ENCODE results near the gene ZNF609. TPM values are rescaled to one million over a fixed set of nuclear protein-coding genes. Genes with fewer than 3 reads are reported as not detected.
"Not testable (repeated sequence)": the region's sequence is repeated elsewhere in the genome, so short reads cannot be mapped to it uniquely, and the experiment has no call there.

Gene ZNF609
- total RNA-seq, 6 experiments from 2014 or later: 19.7 to 22.1 (median 20.4) TPM

DNA sequence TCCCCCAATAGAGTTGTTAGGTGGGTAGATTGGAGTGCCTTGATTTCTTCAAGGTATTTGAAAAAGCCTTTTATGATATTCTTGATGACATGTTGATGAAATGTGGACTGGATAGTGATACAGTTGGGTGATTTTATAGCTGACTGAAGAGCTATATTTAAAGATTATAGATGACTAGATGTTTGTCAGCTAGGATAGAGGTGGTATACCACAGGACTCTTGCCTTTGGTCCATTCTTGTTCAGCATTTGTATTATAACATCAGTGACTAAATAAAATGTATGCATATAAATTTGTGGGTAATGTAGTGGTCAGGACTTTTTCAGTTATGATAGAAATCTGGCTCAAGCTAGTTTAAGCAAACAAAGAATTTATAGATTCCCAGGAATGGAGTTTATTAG lies 143.9 kb downstream of the ZNF609 start:
- Mint-ChIP-seq H3K27me3 (ENCODE audit: insufficient read depth) (no peaks in the 10 kb centered on the region), H3K4me1 (ENCODE audit: low read depth) (peaks cover 31% of the 10 kb centered on the region), H3K9me3 (peaks cover 4% of the 10 kb centered on the region; the same call in 1 of the 2 replicates), H3K4me3 (no peak overlapping the region), H3K36me3 (ENCODE audit: low read depth) (peaks cover 5% of the 10 kb centered on the region; the same call in 1 of the 2 replicates), H3K27ac (no peak overlapping the region)
- DNase-seq: no peak
- TF ChIP-seq, protein P1, sequence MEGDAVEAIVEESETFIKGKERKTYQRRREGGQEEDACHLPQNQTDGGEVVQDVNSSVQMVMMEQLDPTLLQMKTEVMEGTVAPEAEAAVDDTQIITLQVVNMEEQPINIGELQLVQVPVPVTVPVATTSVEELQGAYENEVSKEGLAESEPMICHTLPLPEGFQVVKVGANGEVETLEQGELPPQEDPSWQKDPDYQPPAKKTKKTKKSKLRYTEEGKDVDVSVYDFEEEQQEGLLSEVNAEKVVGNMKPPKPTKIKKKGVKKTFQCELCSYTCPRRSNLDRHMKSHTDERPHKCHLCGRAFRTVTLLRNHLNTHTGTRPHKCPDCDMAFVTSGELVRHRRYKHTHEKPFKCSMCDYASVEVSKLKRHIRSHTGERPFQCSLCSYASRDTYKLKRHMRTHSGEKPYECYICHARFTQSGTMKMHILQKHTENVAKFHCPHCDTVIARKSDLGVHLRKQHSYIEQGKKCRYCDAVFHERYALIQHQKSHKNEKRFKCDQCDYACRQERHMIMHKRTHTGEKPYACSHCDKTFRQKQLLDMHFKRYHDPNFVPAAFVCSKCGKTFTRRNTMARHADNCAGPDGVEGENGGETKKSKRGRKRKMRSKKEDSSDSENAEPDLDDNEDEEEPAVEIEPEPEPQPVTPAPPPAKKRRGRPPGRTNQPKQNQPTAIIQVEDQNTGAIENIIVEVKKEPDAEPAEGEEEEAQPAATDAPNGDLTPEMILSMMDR (IDR thresholded peaks at IDR 0.05): no peak

DNA sequence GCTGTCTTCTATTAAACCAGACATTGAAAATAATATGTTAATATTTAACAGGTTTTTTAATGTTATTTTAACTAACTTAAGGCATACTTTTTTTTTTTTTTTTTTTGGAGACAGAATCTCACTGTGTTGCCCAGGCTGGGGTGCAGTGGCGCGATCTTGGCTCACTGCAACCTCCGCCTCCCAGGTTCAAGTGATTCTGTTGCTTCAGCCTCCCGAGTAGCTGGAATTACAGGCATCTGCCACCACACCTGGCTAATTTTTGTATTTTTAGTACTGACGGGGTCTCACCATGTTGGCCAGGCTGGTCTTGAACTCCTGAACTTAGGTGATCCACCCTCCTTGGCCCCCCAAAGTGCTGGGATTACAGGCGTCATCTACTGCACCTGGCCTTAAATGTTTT lies 147.0 kb downstream of the ZNF609 start:
- not testable (repeated sequence) for H3K4me3 Mint-ChIP-seq; H3K9me3 Mint-ChIP-seq; H3K27ac Mint-ChIP-seq; DNase-seq; H3K27me3 Mint-ChIP-seq (ENCODE audit: insufficient read depth); H3K36me3 Mint-ChIP-seq (ENCODE audit: low read depth)
- peaks cover 24% of the 10 kb centered on the region for H3K4me1 Mint-ChIP-seq (ENCODE audit: low read depth)

DNA sequence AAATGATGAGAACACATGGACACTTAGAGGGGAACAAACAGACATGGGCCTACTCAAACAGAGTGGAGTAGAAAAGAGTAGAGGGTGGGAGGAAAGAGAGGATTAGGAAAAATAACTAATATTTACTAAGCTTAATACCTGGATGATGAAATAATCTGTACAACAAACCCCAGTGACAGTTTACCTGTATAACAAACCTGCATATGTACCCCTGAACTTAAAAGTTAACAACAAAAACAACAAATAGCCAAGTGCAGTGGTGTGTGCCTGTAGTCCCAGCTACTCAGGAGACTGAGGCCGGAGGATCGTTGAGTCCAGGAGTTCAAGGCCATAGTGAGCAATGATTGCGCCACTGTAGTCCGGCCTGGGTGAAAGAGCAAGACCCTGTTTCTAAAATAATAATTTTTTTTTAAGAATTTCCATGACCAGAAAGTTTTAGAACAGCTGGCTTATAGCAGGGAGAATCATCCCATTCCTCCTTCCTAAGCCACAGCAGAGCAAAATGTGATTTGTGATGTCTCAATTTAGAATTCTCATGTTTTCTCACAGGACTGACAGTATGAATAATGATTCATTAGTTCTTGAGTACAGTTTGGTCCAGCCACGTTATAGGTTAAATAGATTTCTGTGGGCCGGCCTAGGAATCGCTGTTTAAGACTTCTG lies 150.0 kb downstream of the ZNF609 start:
- no peak for DNase-seq
- TF ChIP-seq, protein P1 (IDR thresholded peaks at IDR 0.05): no peak
- no peaks in the 10 kb centered on the region for H3K9me3 Mint-ChIP-seq
- H3K4me1 Mint-ChIP-seq (ENCODE audit: low read depth): peaks cover 8% of the 10 kb centered on the region
- no peak overlapping the region for H3K27ac Mint-ChIP-seq
- H3K36me3 Mint-ChIP-seq (ENCODE audit: low read depth): no peaks in the 10 kb centered on the region
- no peak overlapping the region for H3K4me3 Mint-ChIP-seq
- no peaks in the 10 kb centered on the region for H3K27me3 Mint-ChIP-seq (ENCODE audit: insufficient read depth)

DNA sequence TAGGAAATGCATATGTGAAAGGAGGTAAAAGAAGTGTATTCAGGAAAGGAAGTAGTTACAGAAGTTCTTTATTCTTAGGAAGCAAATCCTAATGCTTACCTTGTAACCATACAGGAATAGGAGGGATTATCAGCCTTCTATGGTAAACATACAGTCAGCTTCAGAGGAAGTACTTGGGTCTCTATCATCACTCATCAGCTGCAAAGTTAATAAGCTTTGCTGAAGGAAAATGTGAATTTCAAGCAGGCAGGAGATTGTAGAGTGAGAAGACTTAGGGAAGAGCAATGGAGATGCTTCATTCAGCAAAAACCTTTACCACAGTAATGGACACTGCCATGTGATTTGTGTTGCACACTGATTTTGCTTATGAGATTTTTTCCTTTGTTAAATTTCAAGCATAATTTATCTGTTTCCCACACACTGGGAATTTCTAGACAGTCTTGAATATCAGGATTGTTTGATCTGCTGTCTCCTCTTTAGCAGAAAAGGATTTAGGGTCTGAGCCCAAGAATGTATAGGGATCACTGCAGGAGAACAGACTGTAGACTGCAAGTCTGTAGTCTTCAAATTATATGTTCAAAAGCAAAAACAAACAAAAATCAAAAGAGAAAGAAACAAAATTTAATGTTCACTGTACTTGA lies 150.8 kb downstream of the ZNF609 start:
- TF ChIP-seq, protein P1 (IDR thresholded peaks at IDR 0.05): no peak
- H3K27me3 Mint-ChIP-seq (ENCODE audit: insufficient read depth): no peaks in the 10 kb centered on the region
- no peaks in the 10 kb centered on the region for H3K9me3 Mint-ChIP-seq
- peak overlapping the region; percentile 17; the same call in 1 of the 2 replicates for H3K27ac Mint-ChIP-seq
- peaks cover 8% of the 10 kb centered on the region for H3K4me1 Mint-ChIP-seq (ENCODE audit: low read depth)
- H3K4me3 Mint-ChIP-seq: no peak overlapping the region
- H3K36me3 Mint-ChIP-seq (ENCODE audit: low read depth): no peaks in the 10 kb centered on the region
- DNase-seq: no peak

DNA sequence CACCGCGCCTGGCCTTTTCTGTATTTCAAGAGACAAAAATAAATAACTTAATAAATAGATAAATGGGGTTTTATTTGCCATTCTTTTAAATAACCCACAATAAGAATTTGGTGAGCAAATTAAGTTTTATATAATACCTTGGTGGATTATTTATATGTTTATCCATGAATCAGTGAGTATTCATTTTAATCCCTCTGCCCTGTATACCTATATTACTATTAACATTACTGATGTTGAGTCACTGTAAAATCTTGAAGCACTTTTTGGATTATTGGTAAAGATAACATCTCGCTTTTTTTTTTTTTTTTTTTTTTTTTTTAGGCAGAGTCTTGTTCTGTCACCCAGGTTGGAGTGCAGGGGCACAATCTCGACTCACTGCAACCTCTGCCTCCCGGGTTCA lies 154.1 kb downstream of the ZNF609 start:
- H3K27me3 Mint-ChIP-seq (ENCODE audit: insufficient read depth): no peaks in the 10 kb centered on the region; the same call in 1 of the 2 replicates
- no peaks in the 10 kb centered on the region for H3K36me3 Mint-ChIP-seq (ENCODE audit: low read depth)
- H3K9me3 Mint-ChIP-seq: no peaks in the 10 kb centered on the region
- H3K4me3 Mint-ChIP-seq: no peak overlapping the region
- H3K27ac Mint-ChIP-seq: no peak overlapping the region
- TF ChIP-seq, protein P1 (IDR thresholded peaks at IDR 0.05): no peak
- H3K4me1 Mint-ChIP-seq (ENCODE audit: low read depth): peaks cover 20% of the 10 kb centered on the region
- DNase-seq: no peak

DNA sequence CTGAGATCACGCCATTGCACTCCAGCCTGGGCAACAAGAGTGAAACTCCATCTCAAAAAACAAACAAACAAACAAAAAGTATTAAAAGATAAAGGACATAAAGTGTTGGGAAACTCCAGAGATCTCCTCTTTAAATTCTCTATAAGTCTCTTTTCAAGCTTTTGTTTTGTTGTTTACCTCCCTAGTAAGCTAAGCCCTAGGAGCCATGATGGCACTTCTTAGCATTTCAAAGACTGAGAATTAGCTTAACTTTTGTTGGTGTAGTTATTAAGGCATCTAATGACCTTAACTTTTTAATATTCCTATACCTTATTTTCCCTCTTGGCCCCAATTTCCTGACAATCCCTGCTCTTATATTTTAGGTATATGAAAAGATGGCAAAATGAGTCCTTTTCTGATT lies 157.3 kb downstream of the ZNF609 start:
- peaks cover 1% of the 10 kb centered on the region for H3K27me3 Mint-ChIP-seq (ENCODE audit: insufficient read depth)
- no peaks in the 10 kb centered on the region for H3K9me3 Mint-ChIP-seq
- H3K36me3 Mint-ChIP-seq (ENCODE audit: low read depth): peaks cover 2% of the 10 kb centered on the region; the same call in 1 of the 2 replicates
- no peak overlapping the region for H3K27ac Mint-ChIP-seq
- DNase-seq: no peak
- TF ChIP-seq, protein P1 (IDR thresholded peaks at IDR 0.05): no peak
- peaks cover 39% of the 10 kb centered on the region for H3K4me1 Mint-ChIP-seq (ENCODE audit: low read depth)
- no peak overlapping the region for H3K4me3 Mint-ChIP-seq

All from HFFc6 (cell line).